WERI-Rb-1 (cell line): ENCODE data around the gene JPT1.
"Not testable (repeated sequence)": the region's sequence is repeated elsewhere in the genome, so short reads cannot be mapped to it uniquely, and the experiment has no call there.

Experiments used
- DNase-seq: peaks from one replicate; pipeline ENCODE4 v3.0.0-alpha.2; 2020
- H3K27ac ChIP-seq: fragments of 250-450 bp; sonication (Bioruptor Pico); 2 replicates; pipeline ENCODE4 v1.5.1; 2020; ENCODE audit warnings: mild to moderate bottlenecking, moderate library complexity
- H3K27me3 ChIP-seq: fragments of 250-450 bp; sonication (Bioruptor Pico); 2 replicates; pipeline ENCODE4 v1.5.1; 2021; ENCODE audit warnings: mild to moderate bottlenecking, low read depth, moderate library complexity; ENCODE audit not compliant: insufficient read depth, severe bottlenecking
- H3K36me3 ChIP-seq: fragments of 250-450 bp; sonication (Bioruptor Pico); 2 replicates; pipeline ENCODE4 v1.5.1; 2020; ENCODE audit warnings: mild to moderate bottlenecking, moderate library complexity
- H3K4me3 ChIP-seq: 2 replicates; pipeline ENCODE4 v1.5.1; 2011; ENCODE audit warnings: low read depth, mild to moderate bottlenecking, control low read depth, low read length
- H3K9me3 ChIP-seq: fragments of 250-450 bp; sonication (Bioruptor Pico); 2 replicates; pipeline ENCODE4 v1.5.1; 2021; ENCODE audit warnings: mild to moderate bottlenecking, moderate library complexity; ENCODE audit not compliant: severe bottlenecking
- CTCF ChIP-seq: IDR thresholded peaks from 2 replicates; pipeline ENCODE4 v1.5.1; 2011; ENCODE audit warnings: low read depth, mild to moderate bottlenecking, control low read depth, inconsistent platforms, low read length

Gene JPT1

DNA sequence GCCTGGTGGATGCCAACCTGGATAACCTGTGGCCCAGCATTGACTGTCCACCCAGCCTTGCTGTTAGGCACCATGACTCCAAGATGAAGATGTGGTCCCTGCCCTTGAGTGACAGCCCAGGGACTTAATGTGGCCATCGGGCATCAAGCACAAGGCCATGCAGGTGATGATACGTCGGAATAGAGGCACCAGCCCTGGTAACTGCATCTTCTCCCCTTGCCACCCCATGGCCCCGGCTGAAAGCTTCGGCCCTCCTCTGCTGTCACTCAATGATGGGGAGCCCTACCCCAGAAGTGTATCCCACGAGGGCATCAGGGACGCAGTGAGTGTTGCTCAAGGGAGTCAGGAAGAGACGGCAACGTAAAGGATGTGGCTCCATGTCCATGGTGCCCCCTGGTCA is 24.7 kb downstream of the JPT1 start:
- no peak for DNase-seq
- H3K27ac ChIP-seq: no peak overlapping the region
- no peaks in the 10 kb centered on the region for H3K27me3 ChIP-seq
- no peaks in the 10 kb centered on the region for H3K9me3 ChIP-seq
- no peak for TF ChIP-seq CTCF
- H3K4me3 ChIP-seq: no peak overlapping the region
- peaks cover 19% of the 10 kb centered on the region for H3K36me3 ChIP-seq

DNA sequence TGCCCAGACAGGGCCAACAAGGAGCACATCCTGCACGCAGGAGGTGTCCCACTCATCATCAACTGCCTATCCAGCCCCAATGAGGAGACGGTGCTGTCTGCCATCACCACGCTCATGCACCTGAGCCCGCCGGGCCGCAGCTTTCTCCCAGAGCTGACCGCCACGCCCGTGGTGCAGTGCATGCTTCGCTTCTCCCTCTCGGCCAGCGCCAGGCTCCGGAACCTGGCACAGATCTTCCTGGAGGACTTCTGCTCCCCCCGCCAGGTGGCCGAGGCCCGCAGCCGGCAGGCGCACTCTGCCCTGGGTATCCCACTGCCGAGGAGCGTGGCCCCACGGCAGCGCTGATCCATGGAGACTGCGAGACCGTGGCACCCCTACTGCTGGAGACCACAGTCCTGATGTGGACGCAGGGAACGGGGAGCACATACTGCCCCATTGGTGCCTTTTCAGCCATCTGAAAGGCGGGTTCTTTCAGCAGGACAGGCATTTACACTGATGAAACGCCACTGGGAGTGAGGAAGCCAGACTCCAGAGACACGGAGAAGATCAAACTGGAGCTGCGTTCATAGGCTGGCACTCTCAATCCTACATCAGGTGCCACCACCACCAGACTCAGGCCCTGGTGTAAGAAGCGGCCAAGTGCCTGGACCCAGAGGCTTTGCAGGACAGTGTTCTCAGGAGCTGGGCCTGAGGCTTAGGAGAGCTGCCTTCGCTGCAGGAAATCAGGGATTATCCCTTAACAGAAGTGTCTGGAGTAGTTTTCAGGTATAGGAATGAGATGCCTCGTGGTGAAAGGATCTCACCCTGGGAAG is 25.4 kb downstream of the JPT1 start:
- DNase-seq: peak; percentile 77
- peak overlapping the region; percentile 2 for H3K27ac ChIP-seq

GRCh38 chr17:75127936-75128335 is 26.4 kb downstream of the JPT1 start:
- not testable (repeated sequence) for H3K27me3 ChIP-seq, H3K27ac ChIP-seq, H3K9me3 ChIP-seq, H3K4me3 ChIP-seq, DNase-seq
- peaks cover 16% of the 10 kb centered on the region for H3K36me3 ChIP-seq

More for the DNA sequence above, 25.4 kb downstream of the JPT1 start:
- no peak overlapping the region for H3K4me3 ChIP-seq
- no peaks in the 10 kb centered on the region for H3K9me3 ChIP-seq
- H3K36me3 ChIP-seq: peaks cover 16% of the 10 kb centered on the region
- TF ChIP-seq CTCF: no peak
- H3K27me3 ChIP-seq: no peaks in the 10 kb centered on the region

GRCh38 chr17:75126954-75127353 is 27.4 kb downstream of the JPT1 start:
- Histone ChIP-seq H3K27me3 (no peaks in the 10 kb centered on the region), H3K36me3 (peaks cover 16% of the 10 kb centered on the region), H3K27ac (no peak overlapping the region), H3K4me3 (no peak overlapping the region), H3K9me3 (no peaks in the 10 kb centered on the region)
- no peak for TF ChIP-seq CTCF
- no peak for DNase-seq

GRCh38 chr17:75125984-75126383 is 28.3 kb downstream of the JPT1 start:
- Histone ChIP-seq H3K9me3 (no peaks in the 10 kb centered on the region), H3K27ac (no peak overlapping the region), H3K36me3 (peaks cover 24% of the 10 kb centered on the region), H3K4me3 (no peak overlapping the region), H3K27me3 (no peaks in the 10 kb centered on the region)
- no peak for DNase-seq
- no peak for TF ChIP-seq CTCF

GRCh38 chr17:75124819-75125162 is 29.5 kb downstream of the JPT1 start:
- Histone ChIP-seq H3K9me3 (no peaks in the 10 kb centered on the region), H3K36me3 (peaks cover 24% of the 10 kb centered on the region), H3K4me3 (no peak overlapping the region), H3K27ac (no peak overlapping the region), H3K27me3 (no peaks in the 10 kb centered on the region)
- TF ChIP-seq CTCF: no peak
- no peak for DNase-seq
